ENCODE results near the gene FGF12.

FGF12 gene

GRCh38 chr3:192397012-192397411 lies 330.3 kb downstream of the FGF12 start:
- H3K9ac ChIP-seq, result no peak overlapping the region
- TF ChIP-seq CTCF (IDR thresholded peaks at IDR 0.05), result no peak

GRCh38 chr3:192395506-192395905 lies 331.8 kb downstream of the FGF12 start:
- Histone ChIP-seq H3K4me3 (ENCODE audit: low read depth, low read length) (no peak overlapping the region), H3K4me2 (ENCODE audit: low read length) (no peak overlapping the region), H3K27me3 (ENCODE audit: control insufficient read depth, insufficient read depth, low read length) (no peaks in the 10 kb centered on the region), H3K79me2 (no peaks in the 10 kb centered on the region), H2AFZ (no peak overlapping the region), H3K36me3 (ENCODE audit: control insufficient read depth, insufficient read depth, low read length) (no peaks in the 10 kb centered on the region), H3K27ac (no peak overlapping the region), H3K9ac (no peak overlapping the region), H3K9me3 (ENCODE audit: control insufficient read depth, low read length) (no peaks in the 10 kb centered on the region), H3K4me1 (no peaks in the 10 kb centered on the region)
- no peak for TF ChIP-seq CTCF (IDR thresholded peaks at IDR 0.05)

More at GRCh38 chr3:192397012-192397411, 330.3 kb downstream of the FGF12 start:
- H3K4me3 ChIP-seq (ENCODE audit: low read depth, low read length), result no peak overlapping the region
- H2AFZ ChIP-seq, result no peak overlapping the region
- no peaks in the 10 kb centered on the region for H3K4me1 ChIP-seq
- H3K79me2 ChIP-seq, result no peaks in the 10 kb centered on the region
- H3K36me3 ChIP-seq (ENCODE audit: control insufficient read depth, insufficient read depth, low read length), result no peaks in the 10 kb centered on the region
- H3K27ac ChIP-seq, result no peak overlapping the region
- H3K4me2 ChIP-seq (ENCODE audit: low read length), result no peak overlapping the region
- H3K27me3 ChIP-seq (ENCODE audit: control insufficient read depth, insufficient read depth, low read length), result no peaks in the 10 kb centered on the region
- no peaks in the 10 kb centered on the region for H3K9me3 ChIP-seq (ENCODE audit: control insufficient read depth, low read length)

- no peak for TF ChIP-seq CTCF (IDR thresholded peaks at IDR 0.05)
- Histone ChIP-seq H3K4me1 (no peaks in the 10 kb centered on the region), H3K4me3 (ENCODE audit: low read depth, low read length) (no peak overlapping the region), H3K9ac (no peak overlapping the region), H3K9me3 (ENCODE audit: control insufficient read depth, low read length) (no peaks in the 10 kb centered on the region), H3K27me3 (ENCODE audit: control insufficient read depth, insufficient read depth, low read length) (no peaks in the 10 kb centered on the region), H3K79me2 (no peaks in the 10 kb centered on the region), H3K4me2 (ENCODE audit: low read length) (no peak overlapping the region), H3K36me3 (ENCODE audit: control insufficient read depth, insufficient read depth, low read length) (no peaks in the 10 kb centered on the region), H3K27ac (no peak overlapping the region), H2AFZ (no peak overlapping the region)
Measured at GRCh38 chr3:192392986-192393385, 334.4 kb downstream of the FGF12 start.

- Histone ChIP-seq H3K79me2 (no peaks in the 10 kb centered on the region), H3K9ac (no peak overlapping the region), H3K4me3 (ENCODE audit: low read depth, low read length) (no peak overlapping the region), H3K36me3 (ENCODE audit: control insufficient read depth, insufficient read depth, low read length) (no peaks in the 10 kb centered on the region), H3K27ac (no peak overlapping the region), H3K9me3 (ENCODE audit: control insufficient read depth, low read length) (no peaks in the 10 kb centered on the region), H3K4me1 (no peaks in the 10 kb centered on the region), H2AFZ (no peak overlapping the region), H3K4me2 (ENCODE audit: low read length) (no peak overlapping the region), H3K27me3 (ENCODE audit: control insufficient read depth, insufficient read depth, low read length) (no peaks in the 10 kb centered on the region)
- no peak for TF ChIP-seq CTCF (IDR thresholded peaks at IDR 0.05)
Measured at GRCh38 chr3:192382861-192383260, 344.5 kb downstream of the FGF12 start.

GRCh38 chr3:192373586-192373985 lies 353.8 kb downstream of the FGF12 start:
- Histone ChIP-seq H3K4me2 (ENCODE audit: low read length) (no peak overlapping the region), H3K4me1 (no peaks in the 10 kb centered on the region), H3K9me3 (ENCODE audit: control insufficient read depth, low read length) (no peaks in the 10 kb centered on the region), H3K9ac (no peak overlapping the region), H3K4me3 (ENCODE audit: low read depth, low read length) (no peak overlapping the region), H2AFZ (no peak overlapping the region), H3K36me3 (ENCODE audit: control insufficient read depth, insufficient read depth, low read length) (no peaks in the 10 kb centered on the region), H3K27ac (no peak overlapping the region), H3K27me3 (ENCODE audit: control insufficient read depth, insufficient read depth, low read length) (no peaks in the 10 kb centered on the region), H3K79me2 (no peaks in the 10 kb centered on the region)
- no peak for TF ChIP-seq CTCF (IDR thresholded peaks at IDR 0.05)

Measured in parathyroid adenoma (tissue), 2 donors.